BJ (cell line): ENCODE data around the gene CAMK2D. TPM values are rescaled to one million over a fixed set of nuclear protein-coding genes. Genes with fewer than 3 reads are reported as not detected.

Experiments used
- CTCF ChIA-PET: fragments of 350-600 bp; formaldehyde crosslinking; extraction: SDS; loops from one replicate; lab custom pipeline; 2021; ENCODE audit warnings: antibody characterized with exemption, inconsistent platforms; lab: Yijun Ruan, JAX
- POLR2A ChIA-PET: fragments of 300-600 bp; sonication (Branson Sonifier 250); formaldehyde crosslinking; extraction: SDS; loops from one replicate; lab custom pipeline; 2021; ENCODE audit warnings: antibody characterized with exemption; lab: Charles Lee
- DNase-seq: peaks from one replicate; pipeline ENCODE4 v3.0.0-alpha.2; 2011; ENCODE audit warnings: low read depth
- H3K27me3 ChIP-seq: 2 replicates; pipeline ENCODE4 v1.6.0; 2011; ENCODE audit warnings: low read length; ENCODE audit not compliant: control insufficient read depth, insufficient read depth
- H3K36me3 ChIP-seq: 2 replicates; pipeline ENCODE4 v1.5.1; 2011; ENCODE audit warnings: low read length; ENCODE audit not compliant: control insufficient read depth, insufficient read depth
- H3K4me3 ChIP-seq: 2 replicates; pipeline ENCODE4 v1.5.1; 2011; ENCODE audit warnings: low read depth, mild to moderate bottlenecking, control low read depth, low read length
- CTCF ChIP-seq: IDR thresholded peaks from 2 replicates; pipeline ENCODE4 v1.5.1; 2011; ENCODE audit warnings: low read depth, mild to moderate bottlenecking, control low read depth, inconsistent platforms, low read length, moderate library complexity; ENCODE audit not compliant: insufficient read depth
- polyA plus RNA-seq: library from polyadenylated mRNA; depleted of rRNA; stranded (reverse); fragments of >200 nt; gene quantifications from 2 replicates; pipeline ENCODE4 v1.2.3, GENCODE V29; 2011

Gene CAMK2D
- polyA plus RNA-seq, 1 experiment: 41.8 TPM

GRCh38 chr4:113572620-113573019 is 188.9 kb downstream of the CAMK2D start:
- no peaks in the 10 kb centered on the region for H3K36me3 ChIP-seq
- no peaks in the 10 kb centered on the region for H3K27me3 ChIP-seq
- no peak for TF ChIP-seq CTCF
- H3K4me3 ChIP-seq: no peak overlapping the region
- CTCF ChIA-PET: no interaction called here
- no peak for DNase-seq
- POLR2A ChIA-PET: no interaction called here

DNA sequence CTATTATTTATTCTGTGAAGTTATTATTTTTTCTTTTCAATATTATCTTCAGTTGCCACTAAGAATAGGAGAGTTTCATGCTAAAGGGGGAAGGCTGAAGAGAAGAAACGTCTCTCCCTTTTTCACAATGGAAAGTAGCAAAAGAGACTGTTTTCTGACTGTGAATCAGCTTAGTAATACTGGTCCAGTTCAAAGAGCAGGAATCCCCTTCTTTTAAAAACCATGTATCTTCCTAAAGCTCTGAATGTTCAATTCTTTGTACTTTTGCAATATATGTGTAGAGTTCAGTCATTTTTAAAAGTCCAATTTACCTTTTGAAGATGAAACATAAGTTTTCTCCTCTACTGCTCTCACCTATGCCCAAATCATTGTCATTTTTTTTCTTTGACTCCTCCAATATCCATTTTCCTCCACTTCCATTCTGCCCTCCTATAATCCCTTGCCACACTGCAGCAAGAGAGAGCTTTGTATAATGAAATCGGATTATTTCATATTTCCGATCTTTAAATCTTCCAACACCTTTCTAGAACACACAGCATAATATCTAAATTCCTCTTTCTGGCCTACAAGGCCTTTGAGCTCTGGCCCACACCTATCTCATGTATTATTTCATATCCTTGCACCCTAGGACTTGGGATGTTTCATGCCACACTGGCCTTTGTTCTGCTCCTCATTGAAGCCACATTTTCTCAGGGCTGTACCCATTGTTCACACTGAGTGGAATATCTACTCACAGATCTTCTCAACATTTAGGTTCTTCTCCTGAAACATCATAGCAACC is 195.3 kb downstream of the CAMK2D start:
- no peak for TF ChIP-seq CTCF
- POLR2A ChIA-PET: no interaction called here
- no peaks in the 10 kb centered on the region for H3K36me3 ChIP-seq

GRCh38 chr4:113565702-113566012 is 195.9 kb downstream of the CAMK2D start:
- DNase-seq: no peak
- Histone ChIP-seq H3K27me3 (no peaks in the 10 kb centered on the region), H3K36me3 (no peaks in the 10 kb centered on the region), H3K4me3 (no peak overlapping the region)
- TF ChIP-seq CTCF: no peak
- CTCF ChIA-PET: no interaction called here
- POLR2A ChIA-PET: no interaction called here

More for the DNA sequence above, 195.3 kb downstream of the CAMK2D start:
- no peak for DNase-seq
- Histone ChIP-seq H3K4me3 (no peak overlapping the region), H3K27me3 (no peaks in the 10 kb centered on the region)
- CTCF ChIA-PET: no interaction called here

- H3K36me3 ChIP-seq: no peaks in the 10 kb centered on the region
- no peak for TF ChIP-seq CTCF
- ChIA-PET POLR2A (no interaction called here), CTCF (interaction anchor here (1.3 to 1.7 kb wide), 2 partner anchors 14 to 16 kb away, joined by 3 to 7 read pairs; no protein-coding TSS in a partner anchor)
- no peaks in the 10 kb centered on the region for H3K27me3 ChIP-seq
- H3K4me3 ChIP-seq: no peak overlapping the region
- no peak for DNase-seq
These were observed 197.0 kb downstream of the CAMK2D start for GRCh38 chr4:113564493-113564892.

- TF ChIP-seq CTCF: no peak
- Histone ChIP-seq H3K36me3 (no peaks in the 10 kb centered on the region), H3K27me3 (no peaks in the 10 kb centered on the region), H3K4me3 (no peak overlapping the region)
- ChIA-PET POLR2A (no interaction called here), CTCF (interaction anchor here (1.3 to 1.7 kb wide), 2 partner anchors 14 to 16 kb away, joined by 3 to 7 read pairs; no protein-coding TSS in a partner anchor)
- no peak for DNase-seq
These were observed 197.7 kb downstream of the CAMK2D start for GRCh38 chr4:113563691-113564378.
